ENCODE results near the gene SLC49A3.
A peak's percentile ranks its signal among the peaks of the same experiment; 100 is the strongest.
"Not testable (repeated sequence)": the region's sequence is repeated elsewhere in the genome, so short reads cannot be mapped to it uniquely, and the experiment has no call there.

SLC49A3 gene

GRCh38 chr4:700587-701264 is 11.8 kb upstream of the SLC49A3 start:
- H3K9me3 ChIP-seq (replicated peaks in 1 of 11), result peaks cover 0 to 18% (median 0%) of the 10 kb centered on the region in 11 experiments; a peak in 3 of 22 replicates

GRCh38 chr4:699816-700580 is 11.0 kb upstream of the SLC49A3 start:
- no peak for TF ChIP-seq Cebpa-rat (IDR thresholded peaks at IDR 0.05)
- Histone ChIP-seq H3K27me3 (no peaks in the 10 kb centered on the region), H3K9ac (peak overlapping the region in 10 of 11 experiments; percentile 56 to 73 (median 67); a peak in 19 of 22 replicates), H3K4me3 (peak overlapping the region in 2 of 10 experiments; percentile 20 to 28; a peak in 3 of 20 replicates), H4K20me1 (no peaks in the 10 kb centered on the region), H3K9me3 (replicated peaks in 1 of 11) (peaks cover 0 to 18% (median 0%) of the 10 kb centered on the region in 11 experiments; a peak in 3 of 22 replicates), H3K4me1 (peaks cover 26 to 50% (median 36%) of the 10 kb centered on the region in 10 experiments), H3K4me2 (peak overlapping the region; percentile 71 to 94 (median 84)), H3K36me3 (no peaks in the 10 kb centered on the region), H3K27ac (peak overlapping the region; percentile 72 to 90 (median 84); a peak in 21 of 22 replicates)

More at GRCh38 chr4:700587-701264, 11.8 kb upstream of the SLC49A3 start:
- no peaks in the 10 kb centered on the region for H3K27me3 ChIP-seq
- no peak for TF ChIP-seq Cebpa-rat (IDR thresholded peaks at IDR 0.05)
- H3K4me2 ChIP-seq, result peak overlapping the region; percentile 71 to 94 (median 84)
- peak overlapping the region in 10 of 11 experiments; percentile 20 to 90 (median 84); a peak in 19 of 22 replicates for H3K27ac ChIP-seq
- peaks cover 26 to 54% (median 40%) of the 10 kb centered on the region in 10 experiments for H3K4me1 ChIP-seq
- no peak overlapping the region for H3K4me3 ChIP-seq
- H3K36me3 ChIP-seq, result no peaks in the 10 kb centered on the region
- H4K20me1 ChIP-seq, result no peaks in the 10 kb centered on the region
- peak overlapping the region in 1 of 11 experiments; percentile 70; a peak in 2 of 22 replicates for H3K9ac ChIP-seq

DNA sequence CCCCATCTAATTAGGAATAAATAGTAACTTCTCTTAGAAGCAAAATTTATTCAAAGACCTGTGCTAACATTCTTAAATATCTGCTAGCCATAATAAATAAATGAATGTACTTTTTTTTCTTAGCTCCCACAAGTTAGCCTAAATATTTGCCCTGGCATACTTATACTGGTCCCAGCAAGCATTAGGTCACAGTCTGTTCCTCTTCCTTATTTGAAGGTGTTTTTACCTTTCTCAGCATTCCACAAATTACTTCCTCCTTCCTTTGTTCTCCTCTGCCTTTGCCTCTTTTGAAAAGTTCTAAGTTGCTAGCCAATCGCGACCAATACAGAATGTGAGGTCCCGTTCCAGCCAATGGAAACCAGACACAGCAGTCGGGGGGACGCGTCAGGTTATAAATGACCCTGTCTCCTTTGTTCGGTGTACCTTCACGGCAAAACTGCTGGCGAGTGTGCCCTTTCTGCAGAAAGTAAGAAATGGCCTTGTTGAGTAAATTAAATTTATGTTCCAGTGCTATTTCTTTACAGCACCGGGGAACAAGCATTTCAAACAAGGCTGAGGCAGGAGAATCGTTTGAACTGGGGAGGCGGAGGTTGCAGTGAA is 5.5 kb upstream of the SLC49A3 start:
- H3K27me3 ChIP-seq; H3K4me3 ChIP-seq; H3K9me3 ChIP-seq (replicated peaks in 1 of 11); H3K36me3 ChIP-seq; H3K27ac ChIP-seq; H3K9ac ChIP-seq; H3K4me2 ChIP-seq; H4K20me1 ChIP-seq: not testable (repeated sequence)
- H3K4me1 ChIP-seq, result peaks cover 25 to 41% (median 32%) of the 10 kb centered on the region in 10 experiments

DNA sequence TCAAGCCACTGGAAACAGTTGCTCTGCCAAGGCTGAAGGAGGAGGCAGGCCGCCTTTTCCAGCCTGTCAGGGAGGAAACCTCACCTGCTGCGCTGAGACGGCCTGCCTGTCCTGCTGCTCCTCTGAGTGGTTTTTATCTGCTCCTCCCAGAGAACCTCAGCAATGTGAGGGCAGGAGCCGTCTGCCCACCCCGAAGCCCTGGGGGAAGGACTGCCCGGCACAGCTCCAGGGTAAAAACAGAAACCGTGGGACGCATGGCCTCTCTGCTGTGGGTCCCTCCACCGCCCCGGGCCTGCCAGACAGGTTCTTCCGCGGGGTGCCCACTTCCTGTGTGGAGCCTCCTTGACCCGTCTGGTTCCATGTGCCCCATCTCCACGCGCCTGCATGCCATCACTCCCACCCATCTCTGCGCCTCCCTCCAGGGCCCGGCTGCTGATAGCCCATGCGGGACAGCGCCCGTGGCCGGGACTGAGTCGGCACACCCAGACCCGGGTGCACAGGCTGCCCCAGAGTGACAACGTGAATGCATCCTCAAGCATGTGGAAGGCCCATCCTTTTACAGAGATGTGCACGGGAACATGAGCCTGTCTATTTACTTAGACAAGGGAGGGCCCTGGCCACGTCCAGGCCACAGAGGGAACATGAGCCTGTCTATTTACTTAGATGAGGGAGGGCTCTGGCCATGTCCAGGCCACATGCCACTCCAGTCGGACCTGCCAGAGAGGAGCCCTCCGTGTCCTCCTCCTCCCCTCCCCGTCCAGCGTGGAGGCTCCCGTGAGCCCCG is 4.0 kb upstream of the SLC49A3 start:
- H3K4me1 ChIP-seq, result peaks cover 17 to 41% (median 27%) of the 10 kb centered on the region in 10 experiments; a peak in 18 of 20 replicates
- no peaks in the 10 kb centered on the region for H3K36me3 ChIP-seq
- H3K27ac ChIP-seq, result 0 out of 22 replicates have a peak overlapping the region, but pooled peaks of 1 of the 11 experiments have one; percentile 17
- no peak overlapping the region for H3K4me3 ChIP-seq
- H4K20me1 ChIP-seq, result no peaks in the 10 kb centered on the region
- peaks cover 0 to 13% (median 0%) of the 10 kb centered on the region in 11 experiments; a peak in 7 of 22 replicates for H3K27me3 ChIP-seq
- no peak overlapping the region for H3K9ac ChIP-seq
- no peak for TF ChIP-seq Cebpa-rat (IDR thresholded peaks at IDR 0.05)
- H3K4me2 ChIP-seq, result peak overlapping the region in 6 of 11 experiments; percentile 2 to 44 (median 30); a peak in 5 of 22 replicates
- H3K9me3 ChIP-seq (replicated peaks in 1 of 11), result peaks cover 0 to 6% (median 0%) of the 10 kb centered on the region in 11 experiments; a peak in 1 of 22 replicates

DNA sequence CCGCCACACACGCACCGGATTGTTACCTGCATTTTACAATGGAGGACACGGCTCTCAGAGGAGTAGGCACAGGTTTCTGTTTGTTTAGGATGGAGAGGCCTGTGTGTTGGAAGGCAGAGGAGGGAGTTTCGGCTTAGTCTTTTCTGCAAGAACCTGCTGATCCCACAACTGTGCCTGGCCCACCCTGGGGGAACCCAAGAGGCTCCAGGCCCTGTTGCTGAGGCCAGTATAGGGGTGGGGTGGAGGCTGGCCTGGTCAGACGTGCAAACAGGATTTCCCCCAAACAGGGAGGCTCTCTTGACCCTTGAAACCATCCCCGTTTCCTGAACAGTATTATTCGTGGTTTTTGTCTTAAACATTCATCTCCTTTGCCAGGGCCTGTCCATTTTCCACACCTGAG is 772 bp upstream of the SLC49A3 start:
- Histone ChIP-seq H3K27me3 (peaks cover 0 to 13% (median 0%) of the 10 kb centered on the region in 11 experiments; a peak in 7 of 22 replicates), H3K4me1 (peaks cover 18 to 60% (median 37%) of the 10 kb centered on the region in 10 experiments; a peak in 17 of 20 replicates), H3K36me3 (no peaks in the 10 kb centered on the region), H3K27ac (peak overlapping the region in 1 of 11 experiments; percentile 76; a peak in 1 of 22 replicates), H3K9ac (peak overlapping the region in 3 of 11 experiments; percentile 20 to 58 (median 35); a peak in 4 of 22 replicates), H3K4me3 (no peak overlapping the region), H3K4me2 (peak overlapping the region in 9 of 11 experiments; percentile 1 to 91 (median 62); a peak in 15 of 22 replicates), H4K20me1 (no peaks in the 10 kb centered on the region), H3K9me3 (replicated peaks in 1 of 11) (no peaks in the 10 kb centered on the region)
- TF ChIP-seq Cebpa-rat (IDR thresholded peaks at IDR 0.05), result no peak

DNA sequence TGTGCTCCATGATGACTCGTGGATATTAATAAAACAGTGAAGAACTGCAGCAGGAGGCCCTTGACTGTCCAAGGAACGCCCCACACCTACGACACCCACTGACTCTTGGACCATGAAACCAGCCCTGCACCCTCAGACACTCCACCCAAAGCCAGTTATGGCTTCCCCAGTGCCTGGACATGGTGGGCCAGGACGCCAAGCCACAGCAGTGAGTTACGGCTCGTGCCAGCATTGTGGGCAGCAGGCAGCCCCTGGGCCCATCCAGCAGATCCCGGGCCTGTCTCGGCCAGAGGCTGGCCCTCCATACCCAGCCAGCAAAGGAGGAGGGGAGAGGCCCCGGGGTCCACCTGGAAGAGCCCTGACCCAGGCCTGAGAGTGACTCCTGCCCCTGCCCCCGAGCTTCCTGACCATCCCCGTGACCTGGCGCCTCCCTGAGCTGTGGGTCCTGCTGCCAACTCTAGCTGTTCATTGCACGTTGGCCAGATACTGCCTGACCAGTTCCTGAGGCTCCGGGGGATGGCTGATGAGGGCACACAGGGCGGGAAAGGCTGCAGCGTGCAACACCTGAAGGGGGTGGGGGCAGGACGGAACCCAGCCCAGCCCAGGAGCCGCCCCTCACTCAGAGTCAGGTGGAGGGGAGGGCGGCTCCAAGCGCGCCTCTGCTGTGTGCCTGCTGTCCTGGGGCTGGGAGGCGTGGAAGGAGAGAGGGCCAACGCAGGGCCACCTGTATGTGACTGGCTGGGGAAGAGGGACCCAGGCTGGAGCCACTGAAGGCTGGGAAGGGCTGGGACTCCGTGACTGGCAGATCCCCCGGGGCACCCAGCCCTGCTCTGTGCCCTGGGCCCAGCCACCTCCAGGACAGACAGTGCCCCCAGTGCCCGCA is 739 bp downstream of the SLC49A3 start:
- Histone ChIP-seq H3K36me3 (no peaks in the 10 kb centered on the region), H4K20me1 (no peaks in the 10 kb centered on the region), H3K27me3 (peaks cover 0 to 13% (median 0%) of the 10 kb centered on the region in 11 experiments; a peak in 7 of 22 replicates), H3K4me1 (peaks cover 27 to 73% (median 48%) of the 10 kb centered on the region in 10 experiments), H3K4me3 (peak overlapping the region in 2 of 10 experiments; percentile 17 to 31; a peak in 4 of 20 replicates), H3K4me2 (peak overlapping the region in 7 of 11 experiments; percentile 19 to 91 (median 77); a peak in 10 of 22 replicates), H3K9me3 (replicated peaks in 1 of 11) (no peaks in the 10 kb centered on the region), H3K9ac (peak overlapping the region in 3 of 11 experiments; percentile 58 to 67 (median 58); a peak in 5 of 22 replicates), H3K27ac (peak overlapping the region in 6 of 11 experiments; percentile 21 to 77 (median 64); a peak in 10 of 22 replicates)
- no peak for TF ChIP-seq Cebpa-rat (IDR thresholded peaks at IDR 0.05)
